Muscle layer of colon (tissue), 2 donors: ENCODE results near the gene CCDC200.
"Not testable (repeated sequence)": the region's sequence is repeated elsewhere in the genome, so short reads cannot be mapped to it uniquely, and the experiment has no call there.

Experiments used
- H3K27ac ChIP-seq: one replicate; pipeline ENCODE4 v1.7.0; 2013; ENCODE audit warnings: low read depth, mild to moderate bottlenecking, low read length, moderate library complexity
- H3K27me3 ChIP-seq, 2 donors: one replicate each; pipeline ENCODE4 v1.7.0; 2013; ENCODE audit warnings: low read length in 2 of 2, mild to moderate bottlenecking in 2 of 2; ENCODE audit not compliant: insufficient read depth in 2 of 2, control insufficient read depth in 1 of 2
- H3K36me3 ChIP-seq: one replicate; pipeline ENCODE4 v1.7.0; 2013; ENCODE audit warnings: mild to moderate bottlenecking, low read length; ENCODE audit not compliant: insufficient read depth
- H3K4me1 ChIP-seq: one replicate; pipeline ENCODE4 v1.7.0; 2013; ENCODE audit warnings: mild to moderate bottlenecking, low read length; ENCODE audit not compliant: insufficient read depth
- H3K4me3 ChIP-seq, 2 donors: one replicate each; pipeline ENCODE4 v1.7.0; 2013; ENCODE audit warnings: low read length in 2 of 2, low read depth in 1 of 2, mild to moderate bottlenecking in 1 of 2, moderate library complexity in 1 of 2
- H3K9ac ChIP-seq: one replicate; pipeline ENCODE4 v1.7.0; 2013; ENCODE audit warnings: low read length
- H3K9me3 ChIP-seq: one replicate; pipeline ENCODE4 v1.7.0; 2013; ENCODE audit warnings: mild to moderate bottlenecking, low read length
- donor health status: abdominal sarcoma.
- donor health status: Adenocarcinoma of cecum.

Gene CCDC200

GRCh38 chr17:43212641-43213490, 15.6 kb downstream of the CCDC200 start:
- Histone ChIP-seq H3K27ac (no peak overlapping the region), H3K9me3 (no peaks in the 10 kb centered on the region), H3K9ac (peak overlapping the region; percentile 83), H3K36me3 (peaks cover 41% of the 10 kb centered on the region), H3K4me3 (peak overlapping the region; percentile 51 to 83), H3K27me3 (no peaks in the 10 kb centered on the region), H3K4me1 (peaks cover 19% of the 10 kb centered on the region)

DNA sequence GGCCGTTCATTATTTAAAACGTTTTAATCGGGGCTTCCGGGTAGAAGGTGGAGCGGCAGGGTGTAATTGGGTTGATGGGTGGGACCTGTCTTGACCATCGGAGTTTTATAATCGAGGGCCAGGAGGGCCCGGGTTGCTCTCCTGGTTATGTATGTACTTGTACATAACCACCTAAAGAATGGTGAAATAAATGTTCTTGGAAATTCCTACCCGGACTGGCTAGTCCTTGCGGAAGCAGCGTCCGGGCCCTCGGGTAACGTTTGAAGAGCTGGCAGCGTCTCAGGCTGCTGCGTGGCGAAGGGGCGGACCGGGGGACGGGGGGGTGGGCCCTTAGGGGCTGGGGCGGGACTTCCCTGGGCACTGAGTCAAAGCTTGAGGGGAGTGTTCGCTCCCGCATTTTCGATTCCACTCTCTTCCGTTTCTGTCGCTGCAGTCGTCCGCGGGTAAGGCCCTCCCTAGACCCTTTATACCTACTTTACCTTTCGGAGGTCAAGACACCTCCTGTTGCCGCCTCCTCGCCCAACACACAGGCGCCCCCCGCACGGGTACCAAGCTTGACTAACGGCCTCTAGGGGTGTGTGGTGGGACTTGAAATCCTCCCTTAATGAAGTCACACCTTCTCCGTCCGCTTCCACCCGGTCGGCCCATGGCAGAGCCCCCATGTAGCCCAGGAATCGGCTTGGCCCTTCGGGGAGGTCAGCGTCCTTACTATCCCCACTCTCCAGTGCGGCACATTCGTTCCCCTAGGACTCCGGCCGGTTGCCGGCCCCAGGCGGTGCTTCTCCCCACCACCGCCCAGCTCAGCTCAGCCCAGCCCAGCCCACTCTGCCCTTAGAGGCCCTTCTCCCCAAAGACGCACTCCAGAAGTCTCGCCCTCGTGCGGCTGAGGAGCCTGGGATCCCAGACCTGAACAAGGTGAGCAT, 16.7 kb downstream of the CCDC200 start, which contains the start of gene TMEM106A:
TMEM106A (plus strand) TSS at position 396 of the 923 bp plus-strand sequence. CDS start 1,167 bp downstream, outside the sequence.
- Histone ChIP-seq H3K27ac (peak within 1 kb of the TSS; percentile 67), H3K4me3 (peak within 1 kb of the TSS; percentile 51 to 83), H3K27me3 (no peaks in the 10 kb centered on the region), H3K36me3 (peaks cover 45% of the 10 kb centered on the region), H3K4me1 (peaks cover 19% of the 10 kb centered on the region), H3K9ac (peak within 1 kb of the TSS; percentile 83), H3K9me3 (no peaks in the 10 kb centered on the region)

DNA sequence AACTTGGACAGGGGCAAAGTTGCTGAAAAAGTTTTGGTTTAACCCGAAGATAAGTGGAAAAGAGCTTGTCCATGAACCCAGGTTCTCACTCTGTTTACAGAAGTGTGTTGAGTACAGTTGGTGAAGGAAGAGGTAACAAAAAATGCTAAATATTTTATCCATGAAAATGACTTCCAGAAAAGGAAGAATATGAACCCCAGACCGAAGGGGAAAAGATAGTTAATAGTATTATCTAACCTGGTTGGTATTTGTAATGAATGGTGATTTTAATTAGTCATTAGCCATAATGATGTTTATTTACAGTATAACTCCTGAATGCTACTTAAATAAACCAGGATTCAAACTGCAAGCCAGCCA, 17.3 kb downstream of the CCDC200 start:
- H3K36me3 ChIP-seq: peaks cover 47% of the 10 kb centered on the region
- peak overlapping the region; percentile 67 for H3K27ac ChIP-seq
- H3K9ac ChIP-seq: peak overlapping the region; percentile 71
- peaks cover 19% of the 10 kb centered on the region for H3K4me1 ChIP-seq
- no peaks in the 10 kb centered on the region for H3K27me3 ChIP-seq
- peak overlapping the region; percentile 9 to 61 for H3K4me3 ChIP-seq
- H3K9me3 ChIP-seq: no peaks in the 10 kb centered on the region

- Histone ChIP-seq H3K27me3 (no peaks in the 10 kb centered on the region), H3K9ac (no peak overlapping the region), H3K9me3 (no peaks in the 10 kb centered on the region), H3K27ac (no peak overlapping the region), H3K4me1 (peaks cover 19% of the 10 kb centered on the region), H3K36me3 (peaks cover 44% of the 10 kb centered on the region), H3K4me3 (no peak overlapping the region)
Observed at GRCh38 chr17:43210576-43210975, 17.8 kb downstream of the CCDC200 start.

DNA sequence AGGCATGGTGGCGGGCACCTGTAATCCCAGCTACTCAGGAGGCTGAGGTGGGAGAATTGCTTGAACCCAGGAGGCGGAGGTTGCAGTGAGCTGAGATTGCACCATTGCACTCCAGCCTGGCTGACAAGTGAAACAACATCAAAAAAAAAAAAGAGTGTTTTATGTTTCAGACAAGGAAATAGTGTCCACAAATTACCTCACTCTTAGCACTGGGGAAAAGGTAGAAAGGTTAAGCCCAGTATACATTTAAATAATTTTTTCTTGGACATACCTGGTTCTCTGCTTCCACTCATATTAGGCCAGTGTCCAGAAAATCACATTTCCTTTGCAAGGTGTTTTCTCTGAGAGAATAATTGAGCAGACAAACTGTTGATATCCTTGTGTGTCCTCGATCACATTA, 25.4 kb downstream of the CCDC200 start:
- H3K4me3 ChIP-seq, H3K4me1 ChIP-seq, H3K9me3 ChIP-seq, H3K9ac ChIP-seq, H3K27ac ChIP-seq, H3K27me3 ChIP-seq: not testable (repeated sequence)
- H3K36me3 ChIP-seq: peaks cover 76% of the 10 kb centered on the region

DNA sequence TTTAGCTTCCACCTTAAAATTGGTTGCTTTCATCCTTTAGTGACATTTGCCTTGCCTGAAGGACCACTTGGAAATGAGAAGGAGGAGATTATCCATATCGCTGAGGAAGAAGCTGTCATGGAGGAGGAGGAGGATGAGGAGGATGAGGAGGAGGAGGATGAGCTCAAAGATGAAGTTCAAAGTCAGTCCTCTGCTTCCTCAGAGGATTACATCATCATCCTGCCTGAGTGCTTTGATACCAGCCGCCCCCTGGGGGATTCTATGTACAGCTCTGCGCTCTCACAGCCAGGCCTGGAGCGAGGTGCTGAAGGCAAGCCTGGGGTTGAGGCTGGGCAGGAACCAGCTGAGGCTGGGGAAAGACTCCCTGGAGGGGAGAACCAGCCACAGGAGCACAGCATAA, 28.3 kb downstream of the CCDC200 start:
- no peaks in the 10 kb centered on the region for H3K4me1 ChIP-seq
- peaks cover 81% of the 10 kb centered on the region for H3K36me3 ChIP-seq
- no peak overlapping the region for H3K4me3 ChIP-seq
- no peak overlapping the region for H3K27ac ChIP-seq
- no peak overlapping the region for H3K9ac ChIP-seq
- H3K9me3 ChIP-seq: no peaks in the 10 kb centered on the region
- no peaks in the 10 kb centered on the region for H3K27me3 ChIP-seq

- Histone ChIP-seq H3K9me3 (no peaks in the 10 kb centered on the region), H3K36me3 (peaks cover 83% of the 10 kb centered on the region), H3K27ac (no peak overlapping the region), H3K27me3 (no peaks in the 10 kb centered on the region), H3K9ac (no peak overlapping the region), H3K4me1 (no peaks in the 10 kb centered on the region), H3K4me3 (no peak overlapping the region)
Observed at GRCh38 chr17:43199633-43200032, 28.8 kb downstream of the CCDC200 start.

DNA sequence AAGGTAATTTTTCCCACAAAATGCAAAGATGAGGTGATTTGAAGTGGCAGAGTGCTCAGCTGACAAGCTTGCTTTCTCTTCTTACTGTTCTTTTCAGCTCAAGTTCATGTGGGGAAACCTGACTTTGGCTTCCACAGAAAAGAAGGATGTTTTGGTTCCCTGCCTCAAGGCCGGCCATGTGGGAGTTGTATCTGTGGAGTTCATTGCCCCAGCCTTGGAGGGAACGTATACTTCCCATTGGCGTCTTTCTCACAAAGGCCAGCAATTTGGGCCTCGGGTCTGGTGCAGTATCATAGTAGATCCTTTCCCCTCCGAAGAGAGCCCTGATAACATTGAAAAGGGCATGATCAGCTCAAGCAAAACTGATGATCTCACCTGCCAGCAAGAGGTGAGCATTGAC, 35.2 kb downstream of the CCDC200 start:
- Histone ChIP-seq H3K4me1 (no peaks in the 10 kb centered on the region), H3K9me3 (no peaks in the 10 kb centered on the region), H3K9ac (no peak overlapping the region), H3K36me3 (peaks cover 92% of the 10 kb centered on the region), H3K27ac (no peak overlapping the region), H3K27me3 (no peaks in the 10 kb centered on the region), H3K4me3 (no peak overlapping the region)

DNA sequence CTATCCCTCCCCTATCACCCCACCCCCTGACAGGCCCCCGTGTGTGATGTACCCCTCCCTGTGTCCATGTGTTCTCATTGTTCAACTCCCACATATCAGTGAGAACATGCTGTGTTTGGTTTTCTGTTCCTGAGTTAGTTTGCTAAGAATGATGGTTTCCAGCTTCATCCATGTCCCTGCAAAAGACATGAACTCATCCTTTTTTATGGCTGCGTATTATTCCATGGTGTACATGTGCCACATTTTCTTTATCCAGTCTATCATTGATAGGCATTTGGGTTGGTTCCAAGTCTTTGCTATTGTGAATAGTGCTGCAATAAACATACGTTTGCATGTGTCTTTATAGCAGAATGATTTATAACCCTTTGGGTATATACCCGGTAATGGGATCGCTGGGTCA, 41.8 kb downstream of the CCDC200 start:
- H3K9me3 ChIP-seq, H3K4me3 ChIP-seq, H3K9ac ChIP-seq, H3K4me1 ChIP-seq, H3K27ac ChIP-seq, H3K27me3 ChIP-seq: not testable (repeated sequence)
- peaks cover 32% of the 10 kb centered on the region for H3K36me3 ChIP-seq

- Histone ChIP-seq H3K36me3 (peaks cover 22% of the 10 kb centered on the region), H3K4me3 (no peak overlapping the region), H3K4me1 (no peaks in the 10 kb centered on the region), H3K27me3 (no peaks in the 10 kb centered on the region), H3K27ac (no peak overlapping the region), H3K9ac (no peak overlapping the region), H3K9me3 (no peaks in the 10 kb centered on the region)
Observed at GRCh38 chr17:43183921-43184320, 44.5 kb downstream of the CCDC200 start.

DNA sequence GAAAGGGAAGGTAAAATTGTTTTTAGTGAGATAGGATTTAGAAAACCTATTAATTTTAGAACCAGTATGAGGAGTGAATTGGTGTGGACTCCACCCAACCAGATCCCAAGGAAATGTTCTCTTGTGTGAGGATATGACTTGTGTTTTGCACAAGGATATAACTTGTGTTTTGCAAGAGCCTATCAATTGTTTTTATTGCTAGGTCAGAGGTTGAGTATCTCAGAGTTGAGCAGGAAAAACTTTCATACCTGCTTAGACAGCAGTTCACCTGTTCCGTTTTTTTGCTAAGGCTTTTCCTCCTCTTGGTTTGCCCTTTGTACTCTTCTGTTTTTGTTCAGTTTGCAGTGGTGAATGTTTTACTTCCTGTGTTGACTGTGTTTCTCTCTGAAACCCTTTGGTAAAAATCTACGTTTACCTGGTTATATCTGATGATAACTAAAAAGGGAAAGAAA, 52.3 kb downstream of the CCDC200 start:
- Histone ChIP-seq H3K36me3 (peaks cover 35% of the 10 kb centered on the region), H3K4me1 (peaks cover 43% of the 10 kb centered on the region), H3K27ac (peak overlapping the region; percentile 4), H3K4me3 (no peak overlapping the region), H3K9me3 (no peaks in the 10 kb centered on the region), H3K9ac (no peak overlapping the region), H3K27me3 (no peaks in the 10 kb centered on the region)
